ENCODE measurements around the gene RCC2.
"Not testable (repeated sequence)": the region's sequence is repeated elsewhere in the genome, so short reads cannot be mapped to it uniquely, and the experiment has no call there.

The RCC2 gene

DNA sequence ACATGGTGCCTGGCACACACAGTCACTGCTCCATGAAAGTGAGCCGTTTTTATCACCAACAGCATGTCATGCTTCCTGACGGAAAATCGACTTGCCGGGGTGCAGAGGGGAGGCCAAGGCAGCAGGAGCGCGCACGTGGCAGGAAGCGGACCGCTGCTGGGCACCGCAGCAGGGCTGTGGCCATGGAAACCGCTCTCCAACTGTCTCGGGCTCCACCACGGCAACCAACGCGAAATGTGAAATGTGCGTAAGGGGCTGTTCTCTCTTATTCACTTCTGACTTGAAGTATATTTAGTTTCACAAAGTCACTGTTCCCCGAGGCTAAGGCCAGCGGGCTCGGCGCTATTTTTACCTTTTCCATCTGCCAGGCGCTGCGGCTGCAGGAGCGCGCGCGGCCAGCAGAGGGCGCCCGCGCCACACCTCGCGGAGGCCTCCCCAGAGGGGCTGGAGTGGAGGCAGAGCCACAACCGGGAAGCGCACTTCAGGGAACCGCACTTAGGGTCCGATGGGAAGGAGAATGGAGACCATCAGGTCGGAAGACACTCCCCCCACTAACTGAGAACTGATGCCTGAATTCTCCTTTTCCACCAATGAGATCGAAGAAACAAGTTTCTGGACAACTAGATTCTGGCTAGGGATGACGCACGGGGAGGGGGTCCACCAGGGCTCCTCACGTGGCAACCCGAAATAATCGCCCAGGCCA is 19.7 kb downstream of the RCC2 start:
- DNase-seq (ENCODE audit: low read depth): no peak

DNA sequence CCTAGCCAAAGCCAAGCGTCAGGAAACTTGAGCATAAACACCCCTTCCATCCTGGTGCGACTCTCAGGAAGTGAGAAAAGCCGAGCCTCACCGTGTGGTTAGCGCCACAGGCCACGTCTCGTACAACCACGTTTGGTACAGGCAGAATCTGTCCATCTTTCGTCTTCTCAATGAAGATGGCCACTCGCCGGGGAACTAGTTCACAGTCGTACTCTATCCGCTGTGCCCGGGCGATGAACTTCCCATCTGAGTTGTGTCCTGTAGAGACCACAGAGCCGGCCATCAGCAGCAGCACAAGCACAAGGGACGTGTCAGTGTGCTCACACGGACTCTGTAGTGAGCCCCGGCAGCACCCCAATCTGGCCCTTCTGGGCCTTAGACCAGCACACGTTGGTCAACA is 23.1 kb downstream of the RCC2 start:
- no peak for DNase-seq (ENCODE audit: low read depth)

DNA sequence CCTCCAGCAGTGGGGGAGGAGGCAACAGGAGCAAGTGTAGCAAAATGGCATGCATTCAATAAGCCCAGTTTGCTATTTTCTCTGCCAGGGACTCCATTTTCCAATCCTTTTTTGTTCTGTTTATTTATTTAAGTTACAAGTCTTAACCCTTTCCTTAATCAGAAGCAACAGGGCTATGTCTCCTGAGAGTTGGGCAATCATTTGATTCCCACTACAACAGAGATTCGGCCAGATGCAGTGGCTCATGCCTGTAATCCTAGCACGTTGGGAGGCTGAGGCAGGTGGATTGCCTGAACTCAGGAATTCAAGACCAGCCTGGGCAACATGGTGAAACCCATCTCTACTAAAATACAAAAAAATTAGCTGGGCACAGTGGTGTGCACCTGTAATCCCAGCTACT is 25.5 kb downstream of the RCC2 start:
- DNase-seq (ENCODE audit: low read depth): no peak

DNA sequence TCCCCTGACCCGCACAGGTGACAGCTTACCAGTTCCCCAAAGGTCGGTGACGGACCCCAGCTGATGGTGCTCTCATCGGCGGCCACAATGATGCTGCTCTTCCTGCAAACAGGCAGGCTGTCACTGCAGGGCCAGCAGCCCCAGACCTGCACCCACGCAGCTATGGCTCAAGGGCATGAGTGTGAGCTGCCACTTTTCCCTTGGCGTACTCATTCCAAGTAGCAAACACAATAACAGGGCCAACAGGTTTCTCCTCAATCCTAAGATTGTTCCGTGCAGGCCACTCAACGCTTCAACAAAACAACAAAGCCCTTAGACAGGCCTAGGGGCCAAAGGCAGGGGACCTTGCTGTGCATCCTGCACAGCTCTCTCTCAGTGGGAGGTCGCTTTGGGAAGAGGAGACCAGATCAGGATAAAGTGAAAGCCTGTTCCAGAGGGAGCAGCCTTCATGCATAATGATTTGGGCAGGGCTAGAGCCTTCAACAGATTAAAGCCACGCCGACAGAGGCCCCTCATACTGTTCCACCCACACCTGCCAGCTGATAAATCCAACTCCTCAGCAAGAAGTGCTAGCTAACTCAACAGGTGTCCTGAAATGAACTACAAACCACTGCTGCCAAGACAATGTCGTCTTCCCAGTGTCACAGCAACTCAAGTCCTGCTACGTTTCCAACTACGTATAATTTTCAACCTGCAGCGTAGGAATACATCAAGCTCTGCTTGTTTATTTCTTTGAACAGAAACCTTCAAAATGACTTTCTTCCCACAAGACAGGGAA is 27.2 kb downstream of the RCC2 start:
- DNase-seq (ENCODE audit: low read depth): no peak

DNA sequence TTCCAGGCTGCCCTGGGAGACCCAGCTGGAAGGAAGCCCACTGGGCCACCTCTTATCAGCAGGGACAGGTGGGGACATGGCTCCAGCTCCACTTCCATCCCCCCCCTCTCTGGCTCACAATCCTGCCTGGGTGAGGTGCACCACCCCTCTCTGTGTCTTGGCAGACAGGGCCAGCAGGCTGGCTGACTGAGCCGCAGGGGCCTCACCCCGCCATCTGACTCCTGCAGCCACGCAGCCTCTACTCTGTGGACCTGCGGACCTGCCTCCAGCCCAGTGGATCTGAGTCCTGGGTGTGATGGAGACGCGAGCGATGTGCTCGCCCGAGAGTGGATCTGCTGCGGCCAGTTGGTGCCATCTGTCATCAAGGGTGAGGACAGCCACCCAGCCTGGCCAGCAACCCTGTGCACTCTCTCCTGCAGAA is 30.1 kb downstream of the RCC2 start:
- DNase-seq (ENCODE audit: low read depth): no peak

DNA sequence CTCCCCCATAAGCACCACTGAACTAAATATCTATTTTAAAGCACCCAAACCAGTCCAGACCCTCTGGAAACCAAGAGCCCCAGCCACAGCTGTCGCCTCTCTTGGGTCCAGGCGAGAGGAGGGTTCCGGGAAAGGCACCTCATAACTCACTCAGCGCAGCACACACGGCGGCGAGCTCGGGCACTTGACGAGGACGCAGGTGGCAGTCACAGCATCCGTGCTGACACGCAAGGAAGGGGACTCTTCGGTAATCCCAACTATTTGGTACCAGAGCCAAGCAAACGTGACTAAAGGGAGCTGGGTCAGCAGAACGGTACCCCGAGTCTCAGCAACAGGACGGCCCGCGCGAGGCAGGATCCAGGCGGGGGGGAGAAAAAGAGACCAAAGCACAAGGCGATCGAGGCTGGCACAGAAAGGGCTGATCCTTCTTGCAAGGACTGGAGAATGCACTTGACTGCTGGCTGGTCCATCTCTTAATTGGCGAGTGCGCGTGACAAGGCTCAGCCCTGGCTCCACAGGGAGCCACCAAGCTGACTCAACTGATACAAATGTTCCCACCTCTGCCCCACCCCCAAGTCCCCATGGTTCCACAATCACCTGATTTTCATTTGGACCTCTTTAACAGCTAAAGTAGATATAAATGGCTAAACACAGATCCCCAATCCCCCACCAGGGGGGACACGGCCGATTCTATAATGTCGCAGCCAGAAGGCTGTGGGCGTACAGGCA is 31.5 kb downstream of the RCC2 start:
- not testable (repeated sequence) for DNase-seq (ENCODE audit: low read depth)

DNA sequence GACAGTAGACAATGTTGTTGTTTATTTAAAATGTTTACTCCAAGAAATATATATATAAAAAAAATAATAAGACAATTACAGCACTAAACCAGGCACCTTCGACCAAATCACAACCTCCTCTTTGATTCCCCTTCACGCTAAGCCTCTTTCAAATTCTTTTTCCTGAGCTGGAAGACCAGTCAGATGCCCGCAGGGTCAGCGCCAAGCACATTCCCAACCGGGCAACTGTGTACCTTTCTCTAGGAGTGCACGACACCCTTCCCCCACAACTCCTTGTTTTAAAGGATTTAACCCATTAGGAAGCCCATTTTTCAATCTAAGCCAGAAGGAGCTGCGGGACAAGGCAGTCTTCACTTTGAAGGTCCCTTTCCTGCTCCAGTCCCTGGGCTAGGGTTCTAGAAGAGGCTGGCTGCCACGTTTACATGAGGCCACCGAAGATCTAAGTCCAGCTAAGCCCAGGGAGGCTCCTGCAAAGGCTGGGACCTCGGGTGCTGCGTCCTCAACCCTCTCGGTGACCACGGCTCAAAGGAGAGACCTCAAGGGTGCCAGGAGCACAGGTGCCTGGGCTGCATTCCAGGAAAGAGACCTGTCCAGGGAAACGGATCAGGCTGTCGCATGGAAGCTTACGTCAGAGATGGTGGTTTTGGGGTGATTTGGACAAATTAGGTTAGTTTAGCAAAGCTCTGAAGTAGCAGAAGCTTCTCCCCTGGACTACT is 32.6 kb downstream of the RCC2 start:
- not testable (repeated sequence) for DNase-seq (ENCODE audit: low read depth)

DNA sequence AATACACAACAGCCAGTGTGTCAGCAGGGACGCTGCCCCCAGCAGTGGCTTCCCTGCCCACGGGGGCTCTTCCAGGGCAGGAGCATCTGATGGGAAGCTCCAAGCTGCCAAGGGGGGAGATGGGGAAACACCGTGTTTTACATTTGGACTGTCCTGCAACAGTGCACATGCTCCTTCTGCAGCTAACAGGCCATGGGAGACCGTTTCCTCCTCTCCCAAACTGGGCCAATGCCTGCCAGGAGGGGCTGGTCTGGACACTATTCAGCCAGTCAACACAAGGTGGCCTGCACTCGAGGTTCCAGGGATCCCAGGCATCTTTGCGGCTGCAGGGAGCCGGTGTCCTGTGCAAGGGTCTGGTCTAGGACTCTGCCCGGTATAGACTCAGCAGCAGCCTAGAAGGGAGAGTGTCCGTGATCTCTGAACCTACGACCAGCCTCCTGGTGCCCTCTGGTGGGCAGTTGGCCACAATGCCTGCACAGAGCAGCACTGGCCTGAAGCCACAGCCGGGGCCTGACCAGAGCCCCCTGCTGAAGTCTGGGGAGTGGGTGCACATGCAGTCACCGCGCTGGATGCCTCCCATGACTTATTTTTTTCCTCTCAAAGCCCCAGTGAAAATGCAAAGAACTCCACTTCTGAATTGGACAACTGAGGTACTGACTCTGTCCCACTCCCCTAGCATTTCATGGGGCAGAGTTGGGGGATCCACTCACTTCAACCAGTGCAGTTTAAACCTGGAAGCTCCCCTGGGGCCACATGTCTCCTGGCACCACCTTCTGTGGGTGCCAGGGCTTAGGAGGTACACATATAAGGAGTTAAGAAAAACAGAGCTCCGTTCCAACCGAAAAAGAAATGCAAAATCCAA is 33.3 kb downstream of the RCC2 start:
- no peak for DNase-seq (ENCODE audit: low read depth)

DNA sequence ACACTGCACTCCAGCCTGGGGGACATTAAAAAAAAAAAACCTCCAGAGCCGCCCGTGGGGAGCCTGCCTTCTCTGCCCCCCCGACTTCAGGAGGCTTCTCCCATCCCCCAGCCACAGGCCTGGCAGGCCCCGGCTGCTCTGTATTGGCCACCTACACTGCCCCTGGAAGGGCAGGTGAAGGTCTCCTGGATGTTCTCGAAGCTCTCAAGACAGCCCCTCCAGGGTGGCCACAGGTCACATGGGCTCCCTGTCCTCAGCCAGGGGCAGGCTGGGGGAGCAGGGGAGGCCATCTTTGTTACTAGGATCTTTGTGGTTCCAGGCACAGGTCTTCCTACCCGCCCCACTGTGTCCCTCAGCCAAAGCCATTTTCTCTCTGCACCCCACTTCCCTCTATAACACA is 34.7 kb downstream of the RCC2 start:
- DNase-seq (ENCODE audit: low read depth): no peak

DNA sequence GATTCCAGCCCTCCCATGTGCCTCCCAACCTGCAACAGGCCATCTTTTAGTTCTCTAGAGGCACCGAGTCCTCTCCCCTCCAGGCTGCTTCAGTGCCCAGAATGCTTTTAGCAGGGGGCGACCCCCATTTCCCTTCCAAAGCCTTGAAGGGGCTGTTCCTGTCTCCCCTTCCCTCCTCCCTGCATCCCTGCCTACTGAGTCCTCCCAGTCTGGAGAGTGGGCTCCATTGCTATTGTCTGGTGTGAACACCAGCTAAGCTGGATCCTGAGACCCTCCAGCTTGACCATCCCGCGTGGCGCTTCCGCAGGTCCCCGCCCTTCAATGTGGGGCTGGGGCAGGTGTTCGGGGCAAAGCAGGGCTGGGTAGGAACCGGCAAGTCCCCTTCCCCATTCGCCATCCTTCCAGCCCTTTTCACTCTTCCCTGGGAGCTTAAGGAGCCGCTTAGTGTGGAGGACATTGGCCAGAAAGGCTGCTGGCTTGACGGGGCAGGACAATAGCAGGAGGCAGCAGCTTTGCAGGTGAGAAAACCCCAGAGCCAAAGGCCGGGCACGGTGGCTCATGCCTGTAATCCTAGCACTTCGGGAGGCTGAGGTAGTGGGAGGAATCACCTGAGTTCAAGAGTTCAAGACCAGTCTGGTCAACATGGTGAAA is 35.3 kb downstream of the RCC2 start:
- no peak for DNase-seq (ENCODE audit: low read depth)

DNA sequence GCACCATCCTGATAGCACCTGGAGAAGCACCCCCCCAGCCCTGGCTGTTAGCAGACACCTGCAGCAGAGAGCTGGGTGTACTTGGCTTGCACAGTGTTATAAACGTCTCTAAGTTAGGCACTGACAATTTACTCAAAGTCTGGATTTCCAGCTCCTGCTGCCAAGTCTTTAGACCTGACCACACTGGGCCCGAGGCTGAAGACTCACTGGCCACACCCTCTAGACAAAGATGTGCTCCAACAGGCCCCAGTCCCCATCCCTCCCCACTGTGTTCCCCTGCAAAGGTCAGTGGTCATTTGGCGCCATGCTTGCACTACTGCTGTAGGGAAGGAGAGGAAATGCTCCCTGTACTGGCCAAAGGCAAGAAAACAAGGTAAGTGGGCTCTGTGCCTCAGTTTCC is 36.4 kb downstream of the RCC2 start:
- DNase-seq (ENCODE audit: low read depth): no peak

DNA sequence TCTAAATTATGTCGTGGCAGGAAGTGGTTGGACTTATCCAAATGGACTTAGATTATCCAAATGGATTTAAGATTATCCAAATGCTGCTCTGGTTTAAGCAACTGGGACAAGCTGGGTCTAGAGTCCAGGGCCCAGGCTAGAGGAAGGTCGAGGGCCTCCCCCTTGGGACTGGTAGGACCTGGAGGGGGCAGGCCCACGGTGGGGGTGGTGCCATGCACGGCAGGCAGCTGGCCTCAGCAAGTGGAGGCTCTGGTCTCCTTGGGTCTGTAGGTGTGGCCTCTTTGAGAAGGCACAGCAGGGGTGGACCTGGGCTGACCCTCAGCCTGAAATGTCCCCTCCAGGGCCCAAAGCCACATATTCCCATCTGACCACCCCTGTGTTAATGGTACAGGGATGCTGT is 37.6 kb downstream of the RCC2 start:
- DNase-seq (ENCODE audit: low read depth): no peak

DNA sequence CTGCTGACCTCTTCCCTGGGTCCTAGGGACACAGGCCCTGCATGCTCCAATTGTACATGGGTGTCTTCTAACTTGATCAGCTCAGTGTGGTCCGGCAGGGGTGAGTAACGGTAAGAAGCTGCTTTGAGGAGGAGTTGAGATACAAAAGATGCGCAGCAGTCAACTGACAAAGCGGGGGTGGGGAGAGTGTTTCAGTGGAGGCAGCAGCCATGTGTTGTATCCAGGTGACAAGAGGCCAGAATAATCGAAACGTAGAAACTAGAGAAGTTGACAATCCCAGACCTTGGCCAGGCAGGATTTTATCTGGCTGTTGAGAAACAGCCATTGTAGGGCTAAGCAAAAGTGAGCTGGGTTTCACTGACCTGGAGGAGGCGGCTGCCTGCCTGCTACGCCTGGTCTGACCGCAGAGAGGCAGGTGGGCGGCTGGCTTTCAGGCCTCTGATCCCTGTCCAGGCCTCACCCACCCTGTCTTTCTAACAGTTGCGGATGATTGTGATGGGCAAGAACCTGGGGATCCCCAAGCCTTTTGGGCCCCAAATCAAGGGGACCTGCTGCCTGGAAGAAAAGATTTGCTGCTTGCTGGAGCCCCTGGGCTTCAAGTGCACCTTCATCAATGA is 38.6 kb downstream of the RCC2 start:
- no peak for DNase-seq (ENCODE audit: low read depth)

DNA sequence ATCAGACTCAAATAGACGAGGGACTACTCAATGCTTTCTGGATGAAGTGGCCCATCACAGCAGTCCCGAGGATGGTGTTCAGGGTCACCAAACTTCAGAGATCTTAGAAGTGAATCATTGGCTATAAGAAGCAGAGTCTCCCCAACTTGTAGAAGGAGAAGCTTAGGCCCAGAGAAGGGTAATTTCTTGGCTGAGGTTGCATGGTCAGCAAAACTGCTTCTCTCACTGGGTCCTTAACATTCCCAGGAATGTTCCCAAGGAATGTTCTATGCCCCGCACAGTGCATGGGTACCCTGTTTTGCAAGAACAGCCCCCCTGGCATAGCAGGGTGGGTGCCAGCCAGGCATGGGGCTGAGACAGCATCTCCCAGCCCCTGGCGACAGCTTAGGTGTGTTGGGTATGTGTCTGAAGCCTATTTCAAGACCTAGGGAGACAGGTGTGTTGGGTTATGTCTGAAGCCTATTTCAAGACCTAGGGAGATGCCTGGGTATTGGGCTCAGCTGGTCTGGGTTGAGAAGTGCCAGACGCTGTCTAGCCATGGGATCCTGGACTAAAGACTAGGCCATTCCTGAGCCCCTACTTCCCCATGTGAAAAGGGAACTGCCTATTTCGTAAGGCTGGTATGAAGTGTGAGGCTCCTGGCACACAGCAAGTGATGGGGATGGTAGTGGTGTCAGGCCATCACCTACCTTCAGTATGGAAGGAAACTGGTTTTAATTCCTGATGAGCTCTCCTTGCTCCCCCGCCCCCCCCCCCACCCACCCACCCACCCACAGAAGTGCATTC is 41.4 kb downstream of the RCC2 start:
- no peak for DNase-seq (ENCODE audit: low read depth)

DNA sequence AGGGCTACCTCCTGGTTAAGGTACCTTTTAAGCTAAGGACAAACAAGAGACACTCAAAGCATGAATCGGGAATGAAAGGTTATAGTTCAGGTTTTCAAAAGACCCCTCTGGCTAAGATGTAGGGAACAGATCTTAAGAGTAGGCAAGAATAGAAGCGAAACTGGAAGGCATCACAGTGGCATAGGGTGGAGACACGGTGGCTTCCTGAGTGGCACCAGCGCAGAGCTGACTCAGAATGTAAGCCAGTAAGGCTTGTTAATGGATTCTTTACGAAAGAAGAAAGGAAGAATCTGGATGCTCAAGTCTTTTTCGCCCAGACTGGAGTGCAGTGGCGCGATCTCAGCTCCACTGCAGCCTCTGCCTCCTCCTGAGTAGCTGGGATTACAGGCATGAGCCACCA is 46.2 kb downstream of the RCC2 start:
- no peak for DNase-seq (ENCODE audit: low read depth)

DNA sequence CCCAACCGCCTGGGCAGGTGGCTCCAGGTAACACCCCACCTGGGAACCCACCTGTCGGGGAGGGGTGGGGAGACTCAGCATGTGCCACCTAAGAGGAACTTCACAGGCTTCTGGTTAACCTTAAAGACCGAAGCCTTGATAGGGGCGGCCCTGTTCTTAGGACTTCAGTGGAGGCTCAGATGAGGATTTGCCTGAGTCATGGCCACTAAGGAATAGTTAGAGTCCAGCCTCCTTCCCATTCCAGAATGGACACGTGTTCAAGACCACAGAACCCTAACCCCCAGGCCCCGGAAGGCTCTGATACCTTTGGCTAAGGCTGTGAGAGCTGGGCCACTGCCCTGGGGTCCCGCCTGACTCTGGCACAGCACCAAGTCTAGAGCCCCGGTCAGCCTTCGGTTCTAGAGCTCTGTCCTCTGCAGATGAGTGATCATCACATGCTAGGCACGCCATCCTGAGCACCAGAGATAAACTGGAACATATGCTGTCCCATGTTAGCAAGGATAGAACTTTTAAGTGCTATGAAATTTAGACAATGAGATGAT is 47.2 kb downstream of the RCC2 start:
- DNase-seq (ENCODE audit: low read depth): no peak

DNA sequence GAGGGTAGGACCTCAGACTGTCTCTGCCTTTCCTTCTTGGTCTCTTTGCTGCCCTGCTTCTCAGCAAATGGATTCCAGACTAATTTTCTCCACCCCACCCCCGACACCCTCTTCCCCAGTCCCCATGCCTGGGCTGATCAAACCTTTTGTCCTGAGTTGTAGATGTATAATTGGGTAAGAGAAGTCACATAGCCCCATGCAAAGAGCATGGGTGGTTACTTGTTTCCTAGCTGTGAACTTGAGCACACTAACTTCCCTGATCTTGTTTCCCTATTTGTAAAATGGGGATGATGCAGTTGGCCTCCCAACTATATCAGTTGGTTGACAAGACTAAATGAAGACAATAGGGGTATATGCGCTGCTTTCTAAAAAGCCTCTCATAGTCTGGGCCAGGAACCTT is 58.3 kb downstream of the RCC2 start:
- DNase-seq (ENCODE audit: low read depth): no peak

DNA sequence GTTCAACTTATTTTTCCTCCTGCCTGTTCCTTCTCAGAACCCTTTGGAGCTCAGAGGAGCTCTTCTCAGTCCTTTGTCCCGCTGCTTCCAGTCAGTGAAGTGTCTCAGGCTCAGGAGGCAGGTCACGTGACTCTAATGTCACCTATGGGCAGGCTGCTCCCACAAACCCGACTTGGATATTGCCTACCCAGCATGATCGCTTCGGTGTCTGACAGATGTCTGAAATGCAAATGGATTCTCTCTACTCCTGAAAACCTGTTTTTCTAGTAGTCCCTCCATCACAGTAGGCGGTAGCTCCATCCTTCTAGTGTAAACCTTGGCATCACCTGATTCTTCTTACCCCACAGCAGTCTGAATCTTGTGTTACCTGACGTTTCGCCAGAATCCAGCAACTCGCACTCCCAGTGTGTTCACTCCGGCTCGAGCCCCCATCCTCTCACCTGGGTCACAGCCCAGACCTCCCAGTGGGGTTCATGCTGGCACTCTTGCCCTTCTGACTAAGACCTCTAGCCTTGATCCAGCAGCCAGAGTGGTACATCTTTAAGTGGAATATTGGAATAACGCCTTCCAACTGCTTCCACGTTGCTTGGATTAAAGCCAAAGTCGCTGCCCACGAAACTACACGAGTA is 62.0 kb downstream of the RCC2 start:
- no peak for DNase-seq (ENCODE audit: low read depth)

DNA sequence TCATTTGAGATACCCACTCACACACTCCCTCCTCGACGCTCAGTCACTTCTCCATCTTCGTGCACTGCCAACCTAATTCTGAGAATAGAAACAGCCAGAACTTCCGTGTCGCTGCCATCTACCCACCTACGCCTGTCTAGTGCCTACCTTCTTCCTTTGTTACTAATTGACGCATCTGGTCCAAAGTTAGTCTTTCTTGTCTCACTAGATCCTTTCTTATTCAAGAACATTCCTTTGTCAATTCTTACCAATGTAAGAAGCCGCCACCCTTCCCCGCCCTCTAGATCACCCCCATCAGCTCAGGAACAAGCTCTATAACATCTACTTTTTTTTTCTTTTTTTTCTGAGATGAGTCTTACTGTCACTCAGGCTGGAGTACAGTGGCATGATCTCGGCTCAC is 63.8 kb downstream of the RCC2 start:
- DNase-seq (ENCODE audit: low read depth): no peak

All from non-pigmented ciliary epithelial cell (primary cell).